HFFc6 (cell line): ENCODE results near the gene ZNF655. TPM values are rescaled to one million over a fixed set of nuclear protein-coding genes. Genes with fewer than 3 reads are reported as not detected.

ENCODE experiments used
- DNase-seq: peaks from one replicate; pipeline ENCODE4 v3.0.0-alpha.2; 2018
- H3K27ac Mint-ChIP-seq: 2 replicates; pipeline ENCODE4 v1.8.0; 2020; ENCODE audit warnings: mild to moderate bottlenecking, mixed read lengths
- H3K27me3 Mint-ChIP-seq: 2 replicates; pipeline ENCODE4 v1.8.0; 2021; ENCODE audit warnings: mild to moderate bottlenecking, moderate library complexity, mixed read lengths; ENCODE audit not compliant: insufficient read depth
- H3K36me3 Mint-ChIP-seq: 2 replicates; pipeline ENCODE4 v1.8.0; 2021; ENCODE audit warnings: low read depth, mixed read lengths
- H3K4me1 Mint-ChIP-seq: 2 replicates; pipeline ENCODE4 v1.8.0; 2020; ENCODE audit warnings: low read depth, mixed read lengths
- H3K4me3 Mint-ChIP-seq: 2 replicates; pipeline ENCODE4 v1.8.0; 2020; ENCODE audit warnings: mild to moderate bottlenecking, moderate library complexity, mixed read lengths
- H3K9me3 Mint-ChIP-seq: 2 replicates; pipeline ENCODE4 v1.8.0; 2020; ENCODE audit warnings: mild to moderate bottlenecking, mixed read lengths
- CTCF ChIP-seq: fragments of 200-600 bp; sonication (generic); IDR thresholded peaks from 2 replicates; pipeline ENCODE4 v1.5.0; 2021; ENCODE audit warnings: antibody characterized with exemption, mild to moderate bottlenecking
- total RNA-seq, 6 experiments: library from RNA; stranded (reverse); fragmentation: NEBNext Ultra II Directional; extraction: Animal tissue kit (Norgen Biotek cat#: 25700); gene quantifications; 2 replicates in 1 of 6; 3 replicates in 5 of 6; pipeline ENCODE4 v1.2.3, GENCODE V29; 2021

ZNF655 gene
- total RNA-seq, 6 experiments from 2014 or later: 38.6 to 50.0 (median 43.5) TPM

DNA sequence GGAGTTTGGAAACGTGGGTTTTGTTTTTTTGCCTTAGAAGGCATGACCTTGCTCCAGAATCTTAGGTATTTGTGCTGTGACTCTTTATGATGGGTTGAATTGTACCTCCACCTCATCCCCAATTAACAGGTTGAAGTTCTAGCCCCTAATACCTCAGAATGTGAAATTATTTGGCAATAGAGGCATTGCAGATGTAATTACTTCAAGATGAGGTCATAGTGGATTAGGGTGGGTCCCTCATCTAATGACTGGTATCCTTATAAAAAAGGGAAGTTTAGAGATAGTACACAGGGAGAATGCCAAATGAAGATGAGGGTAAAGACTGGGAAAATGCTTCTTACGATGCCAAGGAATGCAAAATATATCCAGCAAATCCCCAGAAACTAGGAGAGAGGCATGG lies 3.5 kb upstream of the ZNF655 start:
- Mint-ChIP-seq H3K27ac (no peak overlapping the region), H3K4me3 (no peak overlapping the region)

GRCh38 chr7:99557196-99557607 lies 1.2 kb upstream of the ZNF655 start:
- Mint-ChIP-seq H3K27me3 (no peaks in the 10 kb centered on the region; the same call in none of the 2 replicates), H3K4me3 (peak overlapping the region; percentile 98), H3K9me3 (no peaks in the 10 kb centered on the region), H3K27ac (peak overlapping the region; percentile 96), H3K36me3 (peaks cover 45% of the 10 kb centered on the region), H3K4me1 (peaks cover 45% of the 10 kb centered on the region)
- no peak for DNase-seq
- TF ChIP-seq CTCF: no peak

More for the DNA sequence above, 3.5 kb upstream of the ZNF655 start:
- Mint-ChIP-seq H3K4me1 (peaks cover 28% of the 10 kb centered on the region), H3K9me3 (no peaks in the 10 kb centered on the region), H3K36me3 (peaks cover 32% of the 10 kb centered on the region), H3K27me3 (no peaks in the 10 kb centered on the region; the same call in 1 of the 2 replicates)
- no peak for TF ChIP-seq CTCF
- no peak for DNase-seq

- Mint-ChIP-seq H3K9me3 (no peaks in the 10 kb centered on the region), H3K36me3 (peaks cover 50% of the 10 kb centered on the region), H3K27ac (peak overlapping the region; percentile 96), H3K27me3 (no peaks in the 10 kb centered on the region; the same call in none of the 2 replicates), H3K4me1 (peaks cover 45% of the 10 kb centered on the region), H3K4me3 (peak overlapping the region; percentile 98)
- TF ChIP-seq CTCF: no peak
- DNase-seq: no peak
Observed at GRCh38 chr7:99557940-99558305, 519 bp upstream of the ZNF655 start.

GRCh38 chr7:99559175-99559915 lies 903 bp downstream of the ZNF655 start:
- H3K4me3 Mint-ChIP-seq: peak overlapping the region; percentile 98
- peaks cover 55% of the 10 kb centered on the region for H3K4me1 Mint-ChIP-seq
- no peak for TF ChIP-seq CTCF
- peak overlapping the region; percentile 96 for H3K27ac Mint-ChIP-seq
- no peaks in the 10 kb centered on the region; the same call in none of the 2 replicates for H3K27me3 Mint-ChIP-seq
- no peaks in the 10 kb centered on the region for H3K9me3 Mint-ChIP-seq
- peaks cover 56% of the 10 kb centered on the region for H3K36me3 Mint-ChIP-seq
- no peak for DNase-seq

DNA sequence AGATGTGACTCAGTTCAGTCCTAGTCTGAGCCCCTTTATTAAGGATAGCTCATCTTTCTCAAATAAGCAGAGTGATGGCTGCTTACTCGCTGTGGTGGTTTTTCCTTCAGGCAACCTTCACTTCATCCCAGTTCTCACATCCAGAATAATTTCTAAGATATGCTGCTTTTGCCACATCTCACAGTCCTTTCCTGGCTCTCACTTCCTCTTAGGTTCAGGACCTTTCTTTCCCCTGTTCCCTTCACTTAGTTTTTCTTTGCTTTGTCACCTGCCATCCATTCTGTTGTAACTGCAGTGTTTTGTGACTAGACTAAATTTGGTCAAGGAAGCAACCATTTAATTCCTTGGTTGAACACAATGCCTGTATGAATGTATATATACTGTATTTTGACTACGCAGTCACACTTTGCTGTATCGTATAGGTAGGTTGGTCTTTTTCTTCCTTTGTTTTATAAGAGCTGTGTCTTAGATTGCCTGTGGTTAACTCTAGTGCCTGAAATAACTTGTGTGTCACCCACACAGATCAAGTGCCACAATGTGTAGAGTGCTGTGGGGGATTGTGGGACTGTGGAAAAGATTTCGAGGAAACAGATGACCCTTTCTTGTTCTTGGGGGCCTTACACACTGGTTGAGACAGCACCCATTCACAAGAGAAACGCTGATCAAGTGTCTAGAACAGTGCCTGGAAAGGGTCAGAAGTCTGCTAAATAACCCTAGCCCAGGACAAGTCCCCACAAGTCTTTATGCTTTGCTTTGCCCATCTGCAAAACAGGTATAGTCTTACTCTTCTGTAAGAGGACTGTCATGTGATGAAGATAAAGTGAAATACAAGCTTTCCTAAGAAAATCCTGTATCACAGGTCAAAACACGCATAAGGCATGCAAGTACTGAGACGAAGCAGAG lies 2.6 kb downstream of the ZNF655 start:
- no peaks in the 10 kb centered on the region; the same call in none of the 2 replicates for H3K27me3 Mint-ChIP-seq
- no peaks in the 10 kb centered on the region for H3K9me3 Mint-ChIP-seq
- peaks cover 58% of the 10 kb centered on the region for H3K36me3 Mint-ChIP-seq
- TF ChIP-seq CTCF: no peak
- DNase-seq: no peak
- peak overlapping the region; percentile 98 for H3K4me3 Mint-ChIP-seq
- peak overlapping the region; percentile 99 for H3K27ac Mint-ChIP-seq
- peaks cover 61% of the 10 kb centered on the region for H3K4me1 Mint-ChIP-seq
